DMS53 treated with DMSO at 0.1 percent for 48 hours (cell line): Measurements from ENCODE around the gene TIPIN.
"Not testable (repeated sequence)": the region's sequence is repeated elsewhere in the genome, so short reads cannot be mapped to it uniquely, and the experiment has no call there.

ENCODE experiments used
- DNase-seq: peaks from one replicate; lab custom pipeline; 2025; ENCODE audit not compliant: unreplicated experiment; lab: John Stamatoyannopoulos, UW

The TIPIN gene

DNA sequence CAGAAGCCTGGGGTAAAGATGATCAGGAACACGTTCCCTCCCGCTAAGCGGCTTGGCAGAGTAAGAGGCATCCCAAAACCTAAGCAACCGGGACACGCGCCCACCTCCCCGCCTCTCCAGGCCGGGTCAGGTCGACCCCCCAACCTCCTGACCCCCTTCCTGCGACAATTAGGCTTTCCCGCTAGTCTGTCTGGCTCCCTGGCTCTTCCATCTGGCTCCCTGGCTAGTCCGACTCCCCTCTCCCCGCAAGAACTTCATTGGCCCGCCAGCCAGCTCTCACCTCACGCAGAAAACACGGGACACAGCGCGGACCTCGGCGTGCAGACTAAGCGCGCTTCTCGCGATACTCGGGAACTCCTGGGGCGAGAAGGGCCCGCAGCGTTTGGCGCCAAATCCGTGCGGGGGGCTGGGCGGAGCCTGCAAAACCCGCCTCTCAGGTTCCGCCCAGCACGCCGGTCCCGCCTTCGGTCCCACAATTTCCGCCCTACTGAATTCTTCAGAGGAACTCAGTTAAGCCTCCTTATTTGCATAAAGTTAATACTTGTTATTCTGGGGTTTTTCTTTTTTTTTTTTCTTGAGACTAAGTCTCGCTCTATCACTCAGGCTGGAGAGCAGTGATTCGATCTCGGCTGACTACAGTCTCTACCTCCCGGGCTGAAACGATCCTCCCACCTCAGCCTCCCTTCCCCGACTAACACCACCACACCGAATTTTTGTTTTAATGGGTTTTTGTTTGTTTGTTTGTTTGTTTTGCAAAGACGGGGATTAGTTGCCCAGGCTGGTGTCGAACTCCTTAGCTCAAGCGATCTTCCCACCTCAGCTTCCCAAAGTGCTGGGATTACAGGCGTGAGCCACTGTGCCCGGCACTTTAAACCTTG, at the start of gene TIPIN:
TSS of gene TIPIN (minus strand) at position 327 of the 878 bp plus-strand sequence. CDS start 3,738 bp downstream, outside the sequence.
- DNase-seq, result peak; percentile 75

DNA sequence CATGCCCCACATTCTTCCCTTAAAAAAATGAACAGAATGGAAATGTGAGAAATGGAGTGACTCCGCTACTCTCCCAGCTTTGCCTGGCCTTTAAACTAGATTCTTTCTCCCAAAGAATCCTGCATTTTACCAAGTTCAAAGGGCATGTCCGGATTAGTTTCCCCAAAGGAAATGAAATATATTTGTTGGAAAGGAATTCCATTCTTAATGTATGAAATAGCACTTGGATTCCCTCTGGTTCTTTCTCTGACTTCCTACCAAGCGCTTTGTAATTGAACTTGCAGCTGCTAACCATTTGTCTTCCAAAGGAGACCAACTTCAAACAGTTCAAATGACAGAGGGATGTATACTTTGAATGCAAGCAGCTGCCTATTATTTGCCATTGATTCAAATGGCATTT, 49.1 kb upstream of the TIPIN start:
- no peak for DNase-seq

- DNase-seq, result no peak
These were observed 48.5 kb upstream of the TIPIN start for GRCh38 chr15:66405007-66405406.

- no peak for DNase-seq
These were observed 48.0 kb upstream of the TIPIN start for GRCh38 chr15:66404532-66404931.

GRCh38 chr15:66404122-66404521, 47.6 kb upstream of the TIPIN start:
- no peak for DNase-seq

DNA sequence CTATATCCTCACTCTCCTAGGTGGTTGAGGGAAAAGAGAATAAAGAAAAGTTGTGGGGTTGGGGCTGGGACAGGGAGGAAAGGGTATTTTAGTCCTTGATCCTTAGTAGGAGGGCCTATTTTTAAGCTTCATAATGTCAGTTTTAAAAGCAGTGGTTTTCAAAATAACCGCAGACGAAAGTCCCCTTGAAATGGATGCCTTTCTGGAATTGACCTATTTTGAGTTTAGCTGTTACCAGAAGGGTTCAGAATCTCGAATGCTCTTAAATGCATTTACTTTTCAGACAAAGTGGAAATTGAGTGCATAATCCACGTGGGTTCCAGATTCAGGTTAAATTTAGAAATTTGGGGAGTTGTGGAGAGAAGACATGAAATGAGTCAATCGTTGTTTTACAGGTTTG, 46.8 kb upstream of the TIPIN start:
- DNase-seq, result no peak

GRCh38 chr15:66402761-66403284, 46.3 kb upstream of the TIPIN start:
- no peak for DNase-seq

DNA sequence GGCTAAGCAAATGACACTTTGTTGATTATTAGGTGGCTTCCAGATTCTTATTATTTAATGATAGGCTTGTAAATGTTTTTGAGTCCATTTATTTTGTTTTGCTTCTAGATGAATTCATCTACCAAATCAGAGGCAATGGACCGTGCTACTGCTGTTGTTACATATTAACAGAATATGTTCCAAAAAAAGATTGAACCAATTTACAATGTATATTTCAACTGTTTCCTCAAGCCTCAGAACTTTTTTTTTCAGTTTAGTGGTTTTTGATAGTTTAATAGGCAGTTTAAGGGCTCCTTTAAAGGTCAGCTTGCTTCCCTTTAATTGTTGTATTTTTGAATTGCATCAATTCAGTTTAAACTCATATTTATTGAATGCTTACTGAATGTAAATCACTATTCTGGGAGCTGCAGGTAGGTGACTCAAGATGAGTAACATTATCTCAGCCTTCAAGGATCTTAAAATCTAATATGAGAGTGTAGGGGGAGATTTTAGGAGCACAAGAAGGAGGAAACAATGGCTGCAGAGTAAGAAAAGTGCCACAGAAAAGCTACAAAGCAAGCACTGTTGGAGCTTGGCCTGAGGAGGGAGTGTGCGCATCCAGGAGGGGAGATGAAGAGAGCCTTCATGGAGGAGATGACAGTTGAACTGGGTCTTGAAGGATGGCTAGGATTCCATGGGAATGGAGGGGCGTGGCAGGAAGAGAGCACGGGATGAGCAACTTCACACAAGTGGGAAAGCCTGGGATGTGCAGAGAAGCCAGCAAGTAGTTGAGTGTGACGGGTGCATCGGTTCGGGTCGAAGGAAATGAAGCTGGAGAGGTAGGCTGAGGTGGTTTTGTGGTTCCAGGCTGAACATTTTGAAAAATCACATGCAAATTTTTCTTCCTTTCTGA, 44.9 kb upstream of the TIPIN start:
- DNase-seq, result no peak

DNA sequence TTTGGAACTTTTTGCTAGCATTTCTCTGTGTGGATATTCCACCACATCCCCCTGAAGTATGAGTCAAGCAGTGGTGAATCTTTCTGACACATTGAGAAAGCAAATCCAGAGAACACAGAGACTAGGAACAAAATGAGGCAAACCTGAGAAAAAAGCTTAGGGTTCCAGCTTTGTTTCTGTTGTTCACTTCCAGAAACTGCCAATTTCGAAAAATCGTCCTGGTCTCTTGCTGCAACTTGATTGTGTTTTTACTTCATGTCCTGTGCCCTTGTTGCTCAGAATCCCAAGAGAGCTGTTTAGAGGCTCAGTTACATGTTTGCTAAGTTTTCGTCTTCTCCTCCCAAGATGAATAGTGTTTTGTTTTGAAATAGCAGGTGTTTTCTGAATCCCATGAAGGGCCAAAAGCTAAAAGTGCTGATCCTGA, 43.9 kb upstream of the TIPIN start:
- no peak for DNase-seq

- no peak for DNase-seq
These were observed 42.8 kb upstream of the TIPIN start for GRCh38 chr15:66399276-66399675.

DNA sequence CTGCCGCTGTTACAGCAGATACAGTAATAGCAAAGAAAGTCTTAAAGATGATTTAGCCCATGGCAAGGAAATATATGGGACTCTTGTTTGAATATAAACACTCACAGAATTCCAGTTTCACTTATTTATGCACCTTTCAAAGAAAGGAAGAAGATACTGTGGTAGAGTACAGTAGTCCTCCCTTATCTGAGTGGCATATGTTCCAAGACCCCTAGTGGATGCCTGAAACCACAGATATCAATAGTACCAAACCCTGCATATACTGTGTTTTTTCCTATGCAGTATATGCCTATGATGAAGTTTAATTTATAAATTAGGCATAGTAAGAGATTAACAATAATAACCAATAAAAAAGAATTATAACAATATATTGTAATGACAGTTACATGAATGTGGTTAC, 38.4 kb upstream of the TIPIN start:
- DNase-seq, result no peak

DNA sequence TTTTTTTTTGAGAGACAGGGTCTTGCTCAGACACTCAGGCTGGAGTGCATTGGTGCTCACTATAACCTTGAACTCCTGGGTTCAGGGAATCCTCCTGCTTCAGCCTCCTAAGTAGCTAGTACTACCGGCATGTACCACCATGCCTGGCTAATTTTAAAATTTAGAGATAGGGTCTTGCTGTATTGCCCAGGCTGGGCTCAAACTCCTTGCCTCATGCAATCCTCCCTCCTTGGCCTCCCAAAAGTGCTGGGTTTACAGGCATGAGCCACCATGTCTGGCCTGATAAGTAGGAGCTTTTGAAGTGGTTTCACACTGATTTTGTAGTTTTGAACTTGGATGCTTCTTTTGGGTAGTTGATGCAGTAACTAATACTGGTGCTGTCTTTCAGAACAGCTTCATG, 38.0 kb upstream of the TIPIN start:
- DNase-seq, result no peak

DNA sequence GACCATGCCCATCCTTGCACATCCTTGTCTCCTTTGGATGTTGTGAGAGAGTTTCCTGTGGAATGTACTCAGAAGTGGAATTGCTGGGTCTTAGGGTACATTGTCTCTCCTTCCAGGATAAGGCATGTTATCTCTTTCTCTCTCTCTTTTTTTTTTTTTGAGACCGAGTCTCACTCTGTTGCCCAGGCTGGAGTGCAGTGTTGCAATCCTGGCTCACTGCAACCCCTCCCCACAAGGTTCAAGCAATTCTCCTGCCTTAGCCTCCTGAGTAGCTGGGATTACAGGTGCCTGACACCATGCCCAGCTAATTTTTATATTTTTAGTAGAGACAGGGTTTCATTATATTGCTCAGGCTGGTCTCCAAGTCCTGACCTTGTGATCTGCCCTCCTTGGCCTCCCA, 36.6 kb upstream of the TIPIN start:
- DNase-seq, result not testable (repeated sequence)

GRCh38 chr15:66390678-66391077, 34.2 kb upstream of the TIPIN start:
- no peak for DNase-seq

- no peak for DNase-seq
These were observed 33.4 kb upstream of the TIPIN start for GRCh38 chr15:66389859-66390381.

DNA sequence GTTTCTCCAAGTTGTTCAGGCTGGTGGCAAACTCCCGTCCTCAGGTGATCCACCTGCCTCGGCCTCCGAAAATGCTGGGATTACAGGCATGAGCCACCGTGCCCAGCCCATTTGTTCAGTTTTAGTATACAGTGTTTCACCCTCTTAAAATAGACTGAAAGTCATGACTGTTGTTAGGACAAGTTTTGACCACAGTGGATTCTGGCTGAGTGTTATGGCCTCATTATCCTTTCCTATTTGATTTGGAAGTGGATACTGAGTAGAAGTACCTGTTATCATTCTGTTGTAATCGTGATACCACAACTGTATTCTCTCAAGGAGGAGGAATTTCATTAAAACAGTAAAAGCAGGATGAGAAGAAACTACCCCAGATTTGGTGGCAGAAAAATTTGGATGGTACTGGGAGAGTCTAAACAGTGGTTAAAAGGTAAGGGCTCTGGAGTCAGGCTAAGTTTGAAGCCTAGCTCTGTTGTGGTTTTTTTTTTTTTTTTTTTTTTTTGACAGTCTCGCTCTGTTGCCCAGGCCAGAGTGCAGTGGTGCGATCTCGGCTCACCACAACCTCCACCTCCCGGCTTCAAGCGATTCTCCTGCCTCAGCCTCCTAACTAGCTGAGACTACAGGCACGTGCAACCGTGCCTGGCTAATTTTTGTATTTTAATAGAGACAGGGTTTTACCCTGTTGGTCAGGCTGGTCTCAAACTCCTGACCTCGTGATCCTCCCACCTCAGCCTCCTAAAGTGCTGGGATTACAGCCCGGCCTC, 32.8 kb upstream of the TIPIN start:
- DNase-seq, result no peak

- no peak for DNase-seq
These were observed 32.1 kb upstream of the TIPIN start for GRCh38 chr15:66388576-66388975.

- no peak for DNase-seq
These were observed 31.5 kb upstream of the TIPIN start for GRCh38 chr15:66388043-66388363.

GRCh38 chr15:66387163-66388042, 30.9 kb upstream of the TIPIN start:
- peak; percentile 27 for DNase-seq
